ENCODE data around the gene JARID2. TPM values are rescaled to one million over a fixed set of nuclear protein-coding genes. Genes with fewer than 3 reads are reported as not detected.

JARID2 gene
- total RNA-seq, 1 donor from 2014 or later: 13.8 TPM

GRCh38 chr6:15352220-15352619 is 106.4 kb downstream of the JARID2 start:
- no peak for DNase-seq (ENCODE audit: low spot score)

GRCh38 chr6:15352845-15353244 is 107.0 kb downstream of the JARID2 start:
- no peak for DNase-seq (ENCODE audit: low spot score)

GRCh38 chr6:15355683-15356099 is 109.8 kb downstream of the JARID2 start:
- no peak for DNase-seq (ENCODE audit: low spot score)

GRCh38 chr6:15356179-15356578 is 110.3 kb downstream of the JARID2 start:
- DNase-seq (ENCODE audit: low spot score): no peak

GRCh38 chr6:15356937-15357336 is 111.1 kb downstream of the JARID2 start:
- no peak for DNase-seq (ENCODE audit: low spot score)

GRCh38 chr6:15357782-15358181 is 111.9 kb downstream of the JARID2 start:
- no peak for DNase-seq (ENCODE audit: low spot score)

GRCh38 chr6:15358579-15359327 is 112.9 kb downstream of the JARID2 start:
- no peak for DNase-seq (ENCODE audit: low spot score)

GRCh38 chr6:15359335-15359862 is 113.5 kb downstream of the JARID2 start:
- DNase-seq (ENCODE audit: low spot score): no peak

GRCh38 chr6:15360300-15360699 is 114.4 kb downstream of the JARID2 start:
- DNase-seq (ENCODE audit: low spot score): no peak

GRCh38 chr6:15361197-15361596 is 115.3 kb downstream of the JARID2 start:
- DNase-seq (ENCODE audit: low spot score): no peak

- DNase-seq (ENCODE audit: low spot score): no peak
Observed at GRCh38 chr6:15362274-15363160, 116.6 kb downstream of the JARID2 start.

- DNase-seq (ENCODE audit: low spot score): no peak
Observed at GRCh38 chr6:15363164-15363522, 117.3 kb downstream of the JARID2 start.

- no peak for DNase-seq (ENCODE audit: low spot score)
Observed at GRCh38 chr6:15363523-15364400, 117.9 kb downstream of the JARID2 start.

- no peak for DNase-seq (ENCODE audit: low spot score)
Observed at GRCh38 chr6:15364401-15365037, 118.7 kb downstream of the JARID2 start.

GRCh38 chr6:15365273-15365687 is 119.4 kb downstream of the JARID2 start:
- DNase-seq (ENCODE audit: low spot score): no peak

GRCh38 chr6:15366003-15366535 is 120.2 kb downstream of the JARID2 start:
- no peak for DNase-seq (ENCODE audit: low spot score)

GRCh38 chr6:15366879-15367278 is 121.0 kb downstream of the JARID2 start:
- no peak for DNase-seq (ENCODE audit: low spot score)

GRCh38 chr6:15368186-15368585 is 122.3 kb downstream of the JARID2 start:
- DNase-seq (ENCODE audit: low spot score): no peak

- no peak for DNase-seq (ENCODE audit: low spot score)
Observed at GRCh38 chr6:15368873-15369272, 123.0 kb downstream of the JARID2 start.

- no peak for DNase-seq (ENCODE audit: low spot score)
Observed at GRCh38 chr6:15369838-15370237, 124.0 kb downstream of the JARID2 start.
